ENCODE results near the gene VIL1.

Gene VIL1

DNA sequence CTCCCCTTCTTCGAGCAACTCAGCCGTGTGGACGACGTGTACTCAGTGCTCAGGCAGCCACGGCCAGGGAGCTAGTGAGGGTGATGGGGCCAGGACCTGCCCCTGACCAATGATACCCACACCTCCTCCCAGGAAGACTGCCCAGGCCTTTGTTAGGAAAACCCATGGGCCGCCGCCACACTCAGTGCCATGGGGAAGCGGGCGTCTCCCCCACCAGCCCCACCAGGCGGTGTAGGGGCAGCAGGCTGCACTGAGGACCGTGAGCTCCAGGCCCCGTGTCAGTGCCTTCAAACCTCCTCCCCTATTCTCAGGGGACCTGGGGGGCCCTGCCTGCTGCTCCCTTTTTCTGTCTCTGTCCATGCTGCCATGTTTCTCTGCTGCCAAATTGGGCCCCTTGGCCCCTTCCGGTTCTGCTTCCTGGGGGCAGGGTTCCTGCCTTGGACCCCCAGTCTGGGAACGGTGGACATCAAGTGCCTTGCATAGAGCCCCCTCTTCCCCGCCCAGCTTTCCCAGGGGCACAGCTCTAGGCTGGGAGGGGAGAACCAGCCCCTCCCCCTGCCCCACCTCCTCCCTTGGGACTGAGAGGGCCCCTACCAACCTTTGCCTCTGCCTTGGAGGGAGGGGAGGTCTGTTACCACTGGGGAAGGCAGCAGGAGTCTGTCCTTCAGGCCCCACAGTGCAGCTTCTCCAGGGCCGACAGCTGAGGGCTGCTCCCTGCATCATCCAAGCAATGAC lies 14.4 kb upstream of the VIL1 start:
- TF ChIP-seq BACH2 (CRISPR knock-in tag; IDR thresholded peaks at IDR 0.05; ENCODE audit: borderline replicate concordance) (no peak), SNAI2 (CRISPR knock-in tag; IDR thresholded peaks at IDR 0.05) (no peak), ZFP30 (CRISPR knock-in tag; IDR thresholded peaks at IDR 0.05) (no peak), ESRRG (CRISPR knock-in tag; IDR thresholded peaks at IDR 0.05) (no peak), ZNF565 (CRISPR knock-in tag; conservative IDR thresholded peaks at IDR 0.05; ENCODE audit: low read depth) (no peak), ZFP3 (CRISPR knock-in tag; IDR thresholded peaks at IDR 0.05) (no peak), ARNTL (CRISPR knock-in tag; IDR thresholded peaks at IDR 0.05; ENCODE audit: borderline replicate concordance, low read depth) (no peak), ZNF70 (CRISPR knock-in tag; IDR thresholded peaks at IDR 0.05) (no peak)
- TF ChIP-seq, protein P1, sequence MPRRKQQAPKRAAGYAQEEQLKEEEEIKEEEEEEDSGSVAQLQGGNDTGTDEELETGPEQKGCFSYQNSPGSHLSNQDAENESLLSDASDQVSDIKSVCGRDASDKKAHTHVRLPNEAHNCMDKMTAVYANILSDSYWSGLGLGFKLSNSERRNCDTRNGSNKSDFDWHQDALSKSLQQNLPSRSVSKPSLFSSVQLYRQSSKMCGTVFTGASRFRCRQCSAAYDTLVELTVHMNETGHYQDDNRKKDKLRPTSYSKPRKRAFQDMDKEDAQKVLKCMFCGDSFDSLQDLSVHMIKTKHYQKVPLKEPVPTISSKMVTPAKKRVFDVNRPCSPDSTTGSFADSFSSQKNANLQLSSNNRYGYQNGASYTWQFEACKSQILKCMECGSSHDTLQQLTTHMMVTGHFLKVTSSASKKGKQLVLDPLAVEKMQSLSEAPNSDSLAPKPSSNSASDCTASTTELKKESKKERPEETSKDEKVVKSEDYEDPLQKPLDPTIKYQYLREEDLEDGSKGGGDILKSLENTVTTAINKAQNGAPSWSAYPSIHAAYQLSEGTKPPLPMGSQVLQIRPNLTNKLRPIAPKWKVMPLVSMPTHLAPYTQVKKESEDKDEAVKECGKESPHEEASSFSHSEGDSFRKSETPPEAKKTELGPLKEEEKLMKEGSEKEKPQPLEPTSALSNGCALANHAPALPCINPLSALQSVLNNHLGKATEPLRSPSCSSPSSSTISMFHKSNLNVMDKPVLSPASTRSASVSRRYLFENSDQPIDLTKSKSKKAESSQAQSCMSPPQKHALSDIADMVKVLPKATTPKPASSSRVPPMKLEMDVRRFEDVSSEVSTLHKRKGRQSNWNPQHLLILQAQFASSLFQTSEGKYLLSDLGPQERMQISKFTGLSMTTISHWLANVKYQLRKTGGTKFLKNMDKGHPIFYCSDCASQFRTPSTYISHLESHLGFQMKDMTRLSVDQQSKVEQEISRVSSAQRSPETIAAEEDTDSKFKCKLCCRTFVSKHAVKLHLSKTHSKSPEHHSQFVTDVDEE (CRISPR knock-in tag; IDR thresholded peaks at IDR 0.05) = no peak
- TF ChIP-seq, protein P2, sequence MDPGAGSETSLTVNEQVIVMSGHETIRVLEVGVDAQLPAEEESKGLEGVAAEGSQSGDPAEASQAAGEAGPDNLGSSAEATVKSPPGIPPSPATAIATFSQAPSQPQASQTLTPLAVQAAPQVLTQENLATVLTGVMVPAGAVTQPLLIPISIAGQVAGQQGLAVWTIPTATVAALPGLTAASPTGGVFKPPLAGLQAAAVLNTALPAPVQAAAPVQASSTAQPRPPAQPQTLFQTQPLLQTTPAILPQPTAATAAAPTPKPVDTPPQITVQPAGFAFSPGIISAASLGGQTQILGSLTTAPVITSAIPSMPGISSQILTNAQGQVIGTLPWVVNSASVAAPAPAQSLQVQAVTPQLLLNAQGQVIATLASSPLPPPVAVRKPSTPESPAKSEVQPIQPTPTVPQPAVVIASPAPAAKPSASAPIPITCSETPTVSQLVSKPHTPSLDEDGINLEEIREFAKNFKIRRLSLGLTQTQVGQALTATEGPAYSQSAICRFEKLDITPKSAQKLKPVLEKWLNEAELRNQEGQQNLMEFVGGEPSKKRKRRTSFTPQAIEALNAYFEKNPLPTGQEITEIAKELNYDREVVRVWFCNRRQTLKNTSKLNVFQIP (CRISPR knock-in tag; IDR thresholded peaks at IDR 0.05; ENCODE audit: borderline replicate concordance, low read depth) = no peak
- no peak for ATAC-seq

DNA sequence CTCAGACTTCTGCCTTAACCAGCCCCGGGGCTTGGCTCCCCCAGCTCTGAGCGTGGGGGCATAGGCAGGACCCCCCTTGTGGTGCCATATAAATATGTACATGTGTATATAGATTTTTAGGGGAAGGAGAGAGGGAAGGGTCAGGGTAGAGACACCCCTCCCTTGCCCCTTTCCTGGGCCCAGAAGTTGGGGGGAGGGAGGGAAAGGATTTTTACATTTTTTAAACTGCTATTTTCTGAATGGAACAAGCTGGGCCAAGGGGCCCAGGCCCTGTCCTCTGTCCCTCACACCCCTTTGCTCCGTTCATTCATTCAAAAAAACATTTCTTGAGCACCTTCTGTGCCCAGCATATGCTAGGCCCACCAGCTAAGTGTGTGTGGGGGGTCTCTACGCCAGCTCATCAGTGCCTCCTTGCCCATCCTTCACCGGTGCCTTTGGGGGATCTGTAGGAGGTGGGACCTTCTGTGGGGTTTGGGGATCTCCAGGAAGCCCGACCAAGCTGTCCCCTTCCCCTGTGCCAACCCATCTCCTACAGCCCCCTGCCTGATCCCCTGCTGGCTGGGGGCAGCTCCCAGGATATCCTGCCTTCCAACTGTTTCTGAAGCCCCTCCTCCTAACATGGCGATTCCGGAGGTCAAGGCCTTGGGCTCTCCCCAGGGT lies 13.7 kb upstream of the VIL1 start:
- no peak for TF ChIP-seq OSR1 (CRISPR knock-in tag; IDR thresholded peaks at IDR 0.05)
- no peak for TF ChIP-seq ZFP30 (CRISPR knock-in tag; IDR thresholded peaks at IDR 0.05)
- no peak for TF ChIP-seq ZNF70 (CRISPR knock-in tag; IDR thresholded peaks at IDR 0.05)
- TF ChIP-seq TOX (CRISPR knock-in tag; IDR thresholded peaks at IDR 0.05; ENCODE audit: borderline replicate concordance) = no peak
- no peak for TF ChIP-seq ESRRG (CRISPR knock-in tag; IDR thresholded peaks at IDR 0.05)
- no peak for TF ChIP-seq RARB (CRISPR knock-in tag; IDR thresholded peaks at IDR 0.05)
- TF ChIP-seq, protein P3, sequence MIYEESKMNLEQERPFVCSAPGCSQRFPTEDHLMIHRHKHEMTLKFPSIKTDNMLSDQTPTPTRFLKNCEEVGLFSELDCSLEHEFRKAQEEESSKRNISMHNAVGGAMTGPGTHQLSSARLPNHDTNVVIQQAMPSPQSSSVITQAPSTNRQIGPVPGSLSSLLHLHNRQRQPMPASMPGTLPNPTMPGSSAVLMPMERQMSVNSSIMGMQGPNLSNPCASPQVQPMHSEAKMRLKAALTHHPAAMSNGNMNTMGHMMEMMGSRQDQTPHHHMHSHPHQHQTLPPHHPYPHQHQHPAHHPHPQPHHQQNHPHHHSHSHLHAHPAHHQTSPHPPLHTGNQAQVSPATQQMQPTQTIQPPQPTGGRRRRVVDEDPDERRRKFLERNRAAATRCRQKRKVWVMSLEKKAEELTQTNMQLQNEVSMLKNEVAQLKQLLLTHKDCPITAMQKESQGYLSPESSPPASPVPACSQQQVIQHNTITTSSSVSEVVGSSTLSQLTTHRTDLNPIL (CRISPR knock-in tag; IDR thresholded peaks at IDR 0.05; ENCODE audit: low read depth) = no peak
- TF ChIP-seq, protein P1 (CRISPR knock-in tag; IDR thresholded peaks at IDR 0.05) = no peak
- TF ChIP-seq PPARA (CRISPR knock-in tag; IDR thresholded peaks at IDR 0.05; ENCODE audit: borderline replicate concordance) = no peak
- no peak for TF ChIP-seq ZNF8 (CRISPR knock-in tag; IDR thresholded peaks at IDR 0.05)
- no peak for TF ChIP-seq BACH2 (CRISPR knock-in tag; IDR thresholded peaks at IDR 0.05; ENCODE audit: borderline replicate concordance)
- TF ChIP-seq ZFP3 (CRISPR knock-in tag; IDR thresholded peaks at IDR 0.05) = no peak
- no peak for TF ChIP-seq ZNF565 (CRISPR knock-in tag; conservative IDR thresholded peaks at IDR 0.05; ENCODE audit: low read depth)
- TF ChIP-seq TCF4 (CRISPR knock-in tag; IDR thresholded peaks at IDR 0.05; ENCODE audit: borderline replicate concordance) = no peak
- TF ChIP-seq, protein P4, sequence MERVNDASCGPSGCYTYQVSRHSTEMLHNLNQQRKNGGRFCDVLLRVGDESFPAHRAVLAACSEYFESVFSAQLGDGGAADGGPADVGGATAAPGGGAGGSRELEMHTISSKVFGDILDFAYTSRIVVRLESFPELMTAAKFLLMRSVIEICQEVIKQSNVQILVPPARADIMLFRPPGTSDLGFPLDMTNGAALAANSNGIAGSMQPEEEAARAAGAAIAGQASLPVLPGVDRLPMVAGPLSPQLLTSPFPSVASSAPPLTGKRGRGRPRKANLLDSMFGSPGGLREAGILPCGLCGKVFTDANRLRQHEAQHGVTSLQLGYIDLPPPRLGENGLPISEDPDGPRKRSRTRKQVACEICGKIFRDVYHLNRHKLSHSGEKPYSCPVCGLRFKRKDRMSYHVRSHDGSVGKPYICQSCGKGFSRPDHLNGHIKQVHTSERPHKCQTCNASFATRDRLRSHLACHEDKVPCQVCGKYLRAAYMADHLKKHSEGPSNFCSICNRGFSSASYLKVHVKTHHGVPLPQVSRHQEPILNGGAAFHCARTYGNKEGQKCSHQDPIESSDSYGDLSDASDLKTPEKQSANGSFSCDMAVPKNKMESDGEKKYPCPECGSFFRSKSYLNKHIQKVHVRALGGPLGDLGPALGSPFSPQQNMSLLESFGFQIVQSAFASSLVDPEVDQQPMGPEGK (CRISPR knock-in tag; IDR thresholded peaks at IDR 0.05; ENCODE audit: borderline replicate concordance) = no peak
- TF ChIP-seq CSDC2 (CRISPR knock-in tag; IDR thresholded peaks at IDR 0.05) = no peak
- ATAC-seq = no peak
